Stimulated activated effector memory CD8-positive, alpha-beta T cell treated with anti-CD3 and anti-CD28 coated beads, Interleukin-12 subunit alpha, Interleukin-12 subunit beta, amount 100 ng/mL, for 72 hours (primary cell): ENCODE data around the gene SPATA20.

Experiments
- ATAC-seq: fragments of 150-1000 bp; cut with Tn5 transposase; 2 replicates; pipeline ENCODE4 v1.10.0; 2021
- DNase-seq, 2 donors: peaks; one replicate each; pipeline ENCODE4 v3.0.0; 2021 to 2022; ENCODE audit warnings: low spot score in 2 of 2
- H3K27ac Mint-ChIP-seq: one replicate; pipeline ENCODE4 v1.8.0; 2022; ENCODE audit warnings: mild to moderate bottlenecking, mixed read lengths
- H3K36me3 Mint-ChIP-seq: one replicate; pipeline ENCODE4 v1.8.0; 2022; ENCODE audit warnings: mild to moderate bottlenecking, mixed read lengths
- H3K4me1 Mint-ChIP-seq: one replicate; pipeline ENCODE4 v1.8.0; 2022; ENCODE audit warnings: mixed read lengths
- H3K4me3 Mint-ChIP-seq: one replicate; pipeline ENCODE4 v1.8.0; 2022; ENCODE audit warnings: mild to moderate bottlenecking, mixed read lengths
- H3K9me3 Mint-ChIP-seq: one replicate; pipeline ENCODE4 v1.8.0; 2022; ENCODE audit warnings: mixed read lengths

The SPATA20 gene

DNA sequence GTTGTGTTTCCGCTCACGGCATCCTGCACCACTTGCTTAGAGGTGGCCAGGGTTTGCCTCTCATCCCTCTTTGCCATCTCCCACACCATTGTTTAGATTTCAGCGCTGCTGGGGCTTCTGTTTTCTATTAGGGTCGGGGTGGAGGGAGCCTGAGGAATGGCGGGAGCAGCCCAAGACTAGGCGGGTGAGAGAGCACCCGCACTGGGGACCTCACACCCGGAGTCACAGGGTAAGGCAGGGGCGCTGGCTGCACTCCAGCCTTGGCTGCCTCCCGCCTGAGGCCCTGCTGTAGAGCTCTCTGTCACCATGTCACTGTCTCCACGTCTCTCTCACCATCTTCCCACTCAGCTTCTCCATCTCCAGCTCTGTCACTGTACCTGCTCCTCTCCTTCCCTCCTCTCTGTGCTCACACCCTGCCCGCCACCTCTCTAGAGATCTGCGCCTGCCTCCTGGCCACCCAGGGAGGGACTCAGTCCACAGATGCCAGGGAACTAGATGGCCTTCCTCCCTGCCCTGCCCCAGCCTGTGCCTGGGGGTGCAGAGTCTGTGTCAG lies 54.9 kb downstream of the SPATA20 start:
- no peaks in the 10 kb centered on the region for H3K36me3 Mint-ChIP-seq
- DNase-seq (no peak), ATAC-seq (no peak)
- H3K27ac Mint-ChIP-seq: no peak overlapping the region
- H3K9me3 Mint-ChIP-seq: no peaks in the 10 kb centered on the region
- no peaks in the 10 kb centered on the region for H3K4me1 Mint-ChIP-seq
- no peak overlapping the region for H3K4me3 Mint-ChIP-seq

- H3K4me1 Mint-ChIP-seq: no peaks in the 10 kb centered on the region
- DNase-seq: no peak
- H3K36me3 Mint-ChIP-seq: no peaks in the 10 kb centered on the region
- H3K9me3 Mint-ChIP-seq: no peaks in the 10 kb centered on the region
- no peak overlapping the region for H3K27ac Mint-ChIP-seq
- no peak overlapping the region for H3K4me3 Mint-ChIP-seq
- ATAC-seq: no peak
These were observed 55.9 kb downstream of the SPATA20 start for GRCh38 chr17:50602836-50603235.

DNA sequence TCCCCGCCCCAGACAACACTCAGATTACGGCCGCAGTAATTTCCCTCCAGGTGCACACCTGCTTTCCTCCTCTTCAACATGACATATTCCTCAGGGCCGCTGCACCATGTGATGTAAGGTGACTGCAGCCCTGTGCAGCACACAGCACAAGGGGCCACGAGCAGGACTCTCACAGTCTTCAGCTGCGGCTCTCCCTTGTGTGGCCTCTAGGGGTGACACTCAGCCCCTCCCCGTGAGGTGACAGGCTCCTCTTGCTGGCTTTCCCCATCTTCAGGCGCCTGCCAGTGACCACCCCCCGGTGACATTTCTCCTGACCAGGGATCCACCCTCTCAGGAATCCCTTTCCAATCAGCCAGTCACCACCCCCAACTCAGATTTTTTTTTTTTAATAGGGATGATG lies 56.4 kb downstream of the SPATA20 start:
- no peak overlapping the region for H3K4me3 Mint-ChIP-seq
- no peaks in the 10 kb centered on the region for H3K36me3 Mint-ChIP-seq
- no peak overlapping the region for H3K27ac Mint-ChIP-seq
- H3K4me1 Mint-ChIP-seq: no peaks in the 10 kb centered on the region
- ATAC-seq (peak; percentile 29), DNase-seq (no peak)
- H3K9me3 Mint-ChIP-seq: no peaks in the 10 kb centered on the region

GRCh38 chr17:50604513-50604912 lies 57.5 kb downstream of the SPATA20 start:
- no peaks in the 10 kb centered on the region for H3K36me3 Mint-ChIP-seq
- no peak overlapping the region for H3K4me3 Mint-ChIP-seq
- no peak overlapping the region for H3K27ac Mint-ChIP-seq
- DNase-seq (no peak), ATAC-seq (no peak)
- H3K4me1 Mint-ChIP-seq: no peaks in the 10 kb centered on the region
- no peaks in the 10 kb centered on the region for H3K9me3 Mint-ChIP-seq

DNA sequence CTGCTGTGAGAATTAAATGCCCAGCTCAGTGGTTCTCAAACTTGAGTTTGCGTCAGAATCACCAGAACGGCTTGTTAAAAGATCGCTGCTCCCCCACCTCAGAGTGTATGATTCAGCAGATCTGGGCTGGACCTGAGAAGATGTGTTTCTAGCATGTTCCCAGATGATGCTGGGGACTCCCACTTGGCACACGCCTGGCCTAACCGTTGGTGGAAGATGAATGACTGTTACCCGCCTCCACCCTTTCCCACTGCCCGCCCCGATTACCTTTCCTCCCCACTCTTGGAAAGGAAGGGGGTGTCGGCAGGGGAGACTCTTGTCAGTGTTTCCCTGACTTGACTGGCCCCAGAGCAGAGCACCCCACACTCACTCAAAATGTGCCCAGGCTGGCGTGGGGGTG lies 58.5 kb downstream of the SPATA20 start:
- no peaks in the 10 kb centered on the region for H3K4me1 Mint-ChIP-seq
- no peaks in the 10 kb centered on the region for H3K36me3 Mint-ChIP-seq
- H3K4me3 Mint-ChIP-seq: no peak overlapping the region
- no peak overlapping the region for H3K27ac Mint-ChIP-seq
- no peak for ATAC-seq
- H3K9me3 Mint-ChIP-seq: no peaks in the 10 kb centered on the region
- DNase-seq: no peak
